ENCODE results near the gene FMN2. TPM values are rescaled to one million over a fixed set of nuclear protein-coding genes. Genes with fewer than 3 reads are reported as not detected.
A peak's percentile ranks its signal among the peaks of the same experiment; 100 is the strongest.

The FMN2 gene
- total RNA-seq, 4 donors from 2014 or later, result 0.54 to 5.1 (median 1.2) TPM

DNA sequence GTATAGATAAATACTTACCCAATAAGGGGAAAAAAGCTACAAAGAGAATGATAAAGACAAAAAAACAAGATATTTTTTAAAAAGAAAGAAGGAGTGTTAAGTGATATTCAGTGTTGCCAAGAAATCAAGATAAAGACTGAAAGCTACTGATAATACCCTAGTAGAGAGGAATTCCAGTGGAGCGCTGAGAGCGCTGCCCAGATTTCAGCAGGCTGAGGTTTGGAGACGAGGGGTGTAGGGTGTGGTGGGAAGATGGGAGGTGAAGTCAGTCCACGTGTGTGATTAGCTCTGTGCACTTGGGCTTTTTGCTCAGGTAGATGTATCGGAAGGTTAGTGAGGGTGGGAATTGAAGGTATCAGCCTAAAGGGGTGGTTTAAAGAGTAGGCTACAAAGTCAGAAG is 47.8 kb downstream of the FMN2 start:
- Histone ChIP-seq H3K4me1 (no peaks in the 10 kb centered on the region), H3K27ac (no peak overlapping the region), H3K27me3 (no peaks in the 10 kb centered on the region), H3K36me3 (no peaks in the 10 kb centered on the region), H3K9me3 (no peaks in the 10 kb centered on the region), H3K4me3 (no peak overlapping the region)
- no peak for DNase-seq
- TF ChIP-seq POLR2A (IDR thresholded peaks at IDR 0.05), result no peak
- TF ChIP-seq, protein P1, sequence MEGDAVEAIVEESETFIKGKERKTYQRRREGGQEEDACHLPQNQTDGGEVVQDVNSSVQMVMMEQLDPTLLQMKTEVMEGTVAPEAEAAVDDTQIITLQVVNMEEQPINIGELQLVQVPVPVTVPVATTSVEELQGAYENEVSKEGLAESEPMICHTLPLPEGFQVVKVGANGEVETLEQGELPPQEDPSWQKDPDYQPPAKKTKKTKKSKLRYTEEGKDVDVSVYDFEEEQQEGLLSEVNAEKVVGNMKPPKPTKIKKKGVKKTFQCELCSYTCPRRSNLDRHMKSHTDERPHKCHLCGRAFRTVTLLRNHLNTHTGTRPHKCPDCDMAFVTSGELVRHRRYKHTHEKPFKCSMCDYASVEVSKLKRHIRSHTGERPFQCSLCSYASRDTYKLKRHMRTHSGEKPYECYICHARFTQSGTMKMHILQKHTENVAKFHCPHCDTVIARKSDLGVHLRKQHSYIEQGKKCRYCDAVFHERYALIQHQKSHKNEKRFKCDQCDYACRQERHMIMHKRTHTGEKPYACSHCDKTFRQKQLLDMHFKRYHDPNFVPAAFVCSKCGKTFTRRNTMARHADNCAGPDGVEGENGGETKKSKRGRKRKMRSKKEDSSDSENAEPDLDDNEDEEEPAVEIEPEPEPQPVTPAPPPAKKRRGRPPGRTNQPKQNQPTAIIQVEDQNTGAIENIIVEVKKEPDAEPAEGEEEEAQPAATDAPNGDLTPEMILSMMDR (IDR thresholded peaks at IDR 0.05), result no peak

DNA sequence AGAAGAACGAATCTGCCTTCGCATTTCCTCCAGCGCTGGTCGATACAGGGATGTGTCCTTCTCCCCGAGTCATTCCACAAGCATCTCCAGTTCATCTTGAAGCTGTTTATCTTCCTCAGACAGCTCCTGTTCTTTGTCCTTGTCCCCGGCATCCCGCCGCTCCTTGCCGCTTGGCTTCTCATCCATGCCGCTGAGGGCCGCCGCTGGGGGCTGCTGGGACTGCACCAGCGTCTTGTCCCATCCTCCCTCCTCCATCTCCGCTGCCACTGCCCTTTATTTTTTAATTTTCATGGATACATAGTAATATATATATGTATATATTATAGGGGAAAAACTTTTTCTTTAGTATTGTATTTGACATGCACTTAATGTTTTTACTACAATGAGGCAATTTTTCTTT is 53.4 kb downstream of the FMN2 start:
- no peak for DNase-seq
- no peaks in the 10 kb centered on the region for H3K9me3 ChIP-seq

GRCh38 chr1:240148333-240148732 is 56.6 kb downstream of the FMN2 start:
- no peak for TF ChIP-seq POLR2A (IDR thresholded peaks at IDR 0.05)
- TF ChIP-seq, protein P1 (IDR thresholded peaks at IDR 0.05), result no peak
- Histone ChIP-seq H3K9me3 (no peaks in the 10 kb centered on the region), H3K27ac (no peak overlapping the region)

More for the DNA sequence above, 53.4 kb downstream of the FMN2 start:
- Histone ChIP-seq H3K36me3 (no peaks in the 10 kb centered on the region), H3K27me3 (no peaks in the 10 kb centered on the region), H3K4me1 (no peaks in the 10 kb centered on the region), H3K4me3 (no peak overlapping the region), H3K27ac (no peak overlapping the region)
- TF ChIP-seq, protein P1 (IDR thresholded peaks at IDR 0.05), result no peak
- TF ChIP-seq POLR2A (IDR thresholded peaks at IDR 0.05), result no peak

GRCh38 chr1:240149484-240150094 is 57.9 kb downstream of the FMN2 start:
- Histone ChIP-seq H3K4me1 (no peaks in the 10 kb centered on the region), H3K36me3 (no peaks in the 10 kb centered on the region), H3K27ac (no peak overlapping the region), H3K9me3 (no peaks in the 10 kb centered on the region), H3K4me3 (no peak overlapping the region), H3K27me3 (no peaks in the 10 kb centered on the region)
- no peak for DNase-seq
- TF ChIP-seq POLR2A (IDR thresholded peaks at IDR 0.05), result no peak
- TF ChIP-seq, protein P1 (IDR thresholded peaks at IDR 0.05), result peak in 5 of 6 experiments; percentile 14 to 49 (median 45)

More at GRCh38 chr1:240148333-240148732, 56.6 kb downstream of the FMN2 start:
- H3K4me1 ChIP-seq, result no peaks in the 10 kb centered on the region
- no peak overlapping the region for H3K4me3 ChIP-seq
- H3K36me3 ChIP-seq, result no peaks in the 10 kb centered on the region
- H3K27me3 ChIP-seq, result no peaks in the 10 kb centered on the region
- DNase-seq, result no peak

- H3K4me3 ChIP-seq, result no peak overlapping the region
- H3K27me3 ChIP-seq, result no peaks in the 10 kb centered on the region
- no peak overlapping the region for H3K27ac ChIP-seq
- DNase-seq, result no peak
- H3K9me3 ChIP-seq, result no peaks in the 10 kb centered on the region
- H3K4me1 ChIP-seq, result no peaks in the 10 kb centered on the region
- no peaks in the 10 kb centered on the region for H3K36me3 ChIP-seq
- no peak for TF ChIP-seq POLR2A (IDR thresholded peaks at IDR 0.05)
- TF ChIP-seq, protein P1 (IDR thresholded peaks at IDR 0.05), result no peak
These were observed 59.6 kb downstream of the FMN2 start for GRCh38 chr1:240151136-240151735.

All from Peyer's patch (tissue), 4 donors.